H1 (cell line): Measurements from ENCODE around the gene PDX1. TPM values are rescaled to one million over a fixed set of nuclear protein-coding genes. Genes with fewer than 3 reads are reported as not detected.

Experiments
- CTCF ChIA-PET: fragments of 300-600 bp; sonication (Branson Sonifier 250); formaldehyde crosslinking; loops from one replicate; lab custom pipeline; 2021; ENCODE audit not compliant: partially characterized antibody; lab: Charles Lee
- POLR2A ChIA-PET: fragments of 300-600 bp; sonication (Branson Sonifier 250); formaldehyde crosslinking; loops from one replicate; lab custom pipeline; 2021; ENCODE audit warnings: inconsistent platforms; ENCODE audit not compliant: partially characterized antibody; lab: Charles Lee
- DNase-seq, 2 experiments: peaks; one replicate each; pipeline versions ENCODE4 v3.0.0 to v3.0.0-alpha.2; 2010 to 2022; ENCODE audit warnings: low spot score in 2 of 2, low read depth in 1 of 2, mixed read lengths in 1 of 2
- FAIRE-seq: peaks from 2 replicates; lab custom pipeline; 2011; peaks lifted over from hg19 to GRCh38; lab: Jason Lieb, UNC
- H2AFZ ChIP-seq: 2 replicates; pipeline ENCODE4 v1.8.1; 2012; ENCODE audit warnings: low read length, inconsistent platforms
- H2AK5ac ChIP-seq: 2 replicates; pipeline ENCODE4 v1.6.1; 2013; ENCODE audit warnings: low read depth, low read length
- H2BK120ac ChIP-seq: replicated peaks from 2 replicates; pipeline ENCODE3; 2013; ENCODE audit warnings: low read depth, low read length, inconsistent platforms
- H2BK12ac ChIP-seq: 2 replicates; pipeline ENCODE4 v1.6.1; 2013; ENCODE audit warnings: low read depth, low read length
- H2BK15ac ChIP-seq: 2 replicates; pipeline ENCODE4 v1.6.1; 2013; ENCODE audit warnings: low read length
- H2BK20ac ChIP-seq: 2 replicates; pipeline ENCODE4 v1.6.1; 2013; ENCODE audit warnings: low read length
- H2BK5ac ChIP-seq: 2 replicates; pipeline ENCODE4 v1.6.1; 2013; ENCODE audit warnings: low read depth, low read length
- H3K14ac ChIP-seq: 2 replicates; pipeline ENCODE4 v1.6.1; 2013; ENCODE audit warnings: inconsistent platforms; ENCODE audit not compliant: insufficient read length
- H3K18ac ChIP-seq: 2 replicates; pipeline ENCODE4 v1.6.1; 2013; ENCODE audit warnings: low read length; ENCODE audit errors: extremely low read depth
- H3K23ac ChIP-seq: 2 replicates; pipeline ENCODE4 v1.6.1; 2013; ENCODE audit warnings: inconsistent platforms; ENCODE audit not compliant: insufficient read length
- H3K23me2 ChIP-seq: 2 replicates; pipeline ENCODE4 v1.6.1; 2013; ENCODE audit warnings: low read depth, low read length
- H3K27ac ChIP-seq: 2 replicates; pipeline ENCODE4 v1.6.1; 2011; ENCODE audit warnings: low read depth, low read length, inconsistent platforms
- H3K27me3 ChIP-seq, 4 experiments: replicated peaks in 1 of 4; 1 replicate in 1 of 4; 2 replicates in 3 of 4; pipeline versions ENCODE4 v1.6.1 to v1.8.1; 2011 to 2013; ENCODE audit warnings: low read length in 3 of 4, mild to moderate bottlenecking in 3 of 4, inconsistent platforms in 2 of 4, mixed read lengths in 2 of 4, moderate library complexity in 1 of 4; ENCODE audit not compliant: control insufficient read depth in 3 of 4, insufficient read depth in 3 of 4; ENCODE audit errors: extremely low read depth in 1 of 4
- H3K36me3 ChIP-seq, 4 experiments: 2 replicates each; pipeline versions ENCODE4 v1.6.1 to v1.8.1; 2011 to 2013; ENCODE audit warnings: mild to moderate bottlenecking in 4 of 4, low read length in 3 of 4, moderate library complexity in 2 of 4, control low read depth in 1 of 4, inconsistent platforms in 1 of 4; ENCODE audit not compliant: insufficient read depth in 4 of 4, control insufficient read depth in 2 of 4
- H3K4ac ChIP-seq: replicated peaks from 2 replicates; pipeline ENCODE3; 2013; ENCODE audit warnings: low read length, low read depth, mixed read lengths, inconsistent platforms; ENCODE audit not compliant: insufficient read length
- H3K4me1 ChIP-seq, 4 experiments: replicated peaks in 1 of 4; 1 replicate in 1 of 4; 2 replicates in 3 of 4; pipeline versions ENCODE4 v1.6.1 to v1.8.1; 2011 to 2013; ENCODE audit warnings: low read length in 3 of 4, inconsistent platforms in 2 of 4, mixed read lengths in 1 of 4; ENCODE audit not compliant: insufficient read depth in 4 of 4, control insufficient read depth in 3 of 4
- H3K4me2 ChIP-seq, 2 experiments: 2 replicates each; pipeline versions ENCODE4 v1.6.1 to v1.8.1; 2011 to 2013; ENCODE audit warnings: low read depth in 2 of 2, low read length in 2 of 2, control low read depth in 1 of 2, inconsistent platforms in 1 of 2, mild to moderate bottlenecking in 1 of 2; ENCODE audit not compliant: insufficient read depth in 1 of 2
- H3K4me3 ChIP-seq, 4 experiments: fragments of 200-600, 300-600 bp in 1 of 4; sonication (generic), shearing (Covaris generic), sonication (Bioruptor Twin) in 1 of 4; 2 replicates each; pipeline versions ENCODE4 v1.5.1 to v1.8.1; 2011 to 2016; ENCODE audit warnings: low read length in 4 of 4, low read depth in 3 of 4, control low read depth in 2 of 4, inconsistent platforms in 2 of 4, mild to moderate bottlenecking in 2 of 4, mixed read lengths in 1 of 4, moderate library complexity in 1 of 4; ENCODE audit not compliant: insufficient read depth in 2 of 4; ENCODE audit errors: extremely low read depth in 1 of 4
- H3K56ac ChIP-seq: replicated peaks from 2 replicates; pipeline ENCODE3; 2013; ENCODE audit warnings: low read depth, mild to moderate bottlenecking, mixed read lengths, low read length, inconsistent platforms; ENCODE audit not compliant: insufficient read length
- H3K79me1 ChIP-seq: 2 replicates; pipeline ENCODE4 v1.6.1; 2013; ENCODE audit warnings: low read depth, low read length, control low read depth
- H3K79me2 ChIP-seq, 2 experiments: 2 replicates each; pipeline versions ENCODE4 v1.6.1 to v1.8.1; 2012 to 2013; ENCODE audit warnings: low read length in 2 of 2, mild to moderate bottlenecking in 2 of 2, inconsistent platforms in 1 of 2; ENCODE audit not compliant: insufficient read depth in 2 of 2, control insufficient read depth in 1 of 2
- H3K9ac ChIP-seq, 4 experiments: replicated peaks in 1 of 4; 1 replicate in 1 of 4; 2 replicates in 3 of 4; pipeline versions ENCODE4 v1.6.1 to v1.8.1; 2011 to 2013; ENCODE audit warnings: low read depth in 3 of 4, low read length in 3 of 4, control low read depth in 2 of 4, mild to moderate bottlenecking in 2 of 4, moderate library complexity in 2 of 4, inconsistent platforms in 1 of 4; ENCODE audit errors: extremely low read depth in 1 of 4
- H3K9me3 ChIP-seq, 2 experiments: 2 replicates each; pipeline versions ENCODE4 v1.6.1 to v1.8.1; 2012 to 2013; ENCODE audit warnings: mild to moderate bottlenecking in 2 of 2, moderate library complexity in 2 of 2, control low read depth in 1 of 2, inconsistent platforms in 1 of 2, low read depth in 1 of 2, low read length in 1 of 2, mixed read lengths in 1 of 2; ENCODE audit not compliant: insufficient read depth in 2 of 2
- H4K20me1 ChIP-seq, 2 experiments: replicated peaks in 1 of 2; 2 replicates each; pipeline versions ENCODE3 to v1.8.1; 2011 to 2013; ENCODE audit warnings: inconsistent platforms in 2 of 2, low read length in 2 of 2, mild to moderate bottlenecking in 1 of 2; ENCODE audit not compliant: insufficient read depth in 2 of 2, control insufficient read depth in 1 of 2
- H4K5ac ChIP-seq: 2 replicates; pipeline ENCODE4 v1.6.1; 2013; ENCODE audit warnings: low read length, low read depth, mixed read lengths, inconsistent platforms; ENCODE audit not compliant: insufficient read length
- H4K8ac ChIP-seq: 2 replicates; pipeline ENCODE4 v1.8.0; 2013; ENCODE audit warnings: mild to moderate bottlenecking, moderate library complexity, low read length, inconsistent platforms; ENCODE audit not compliant: insufficient read depth; ENCODE audit errors: extremely low read depth
- H4K91ac ChIP-seq: replicated peaks from 2 replicates; pipeline ENCODE3; 2013; ENCODE audit warnings: low read length, mixed read lengths, inconsistent platforms; ENCODE audit not compliant: insufficient read length
- ASH2L ChIP-seq: fragments of 200-600, 300-600 bp; sonication (generic); IDR thresholded peaks from one replicate; pipeline ENCODE4 v1.7.1; 2017; ENCODE audit warnings: low read length
- EGR1 ChIP-seq: IDR thresholded peaks from 2 replicates; pipeline ENCODE4 v1.6.1; 2011; ENCODE audit warnings: low read depth, low read length, borderline replicate concordance
- EZH2 ChIP-seq: fragments of 200-600 bp; sonication (generic); IDR thresholded peaks from 2 replicates; pipeline ENCODE4 v1.7.1; 2012; ENCODE audit warnings: low read depth, mild to moderate bottlenecking, moderate library complexity, low read length, inconsistent platforms; ENCODE audit not compliant: severe bottlenecking
- HDAC2 ChIP-seq, 2 experiments: fragments of 300-600 bp in 1 of 2; sonication (generic) in 1 of 2; IDR thresholded peaks; 2 replicates each; pipeline ENCODE4 v1.6.1; 2011 to 2012; ENCODE audit warnings: low read depth in 2 of 2, low read length in 2 of 2, mild to moderate bottlenecking in 2 of 2, moderate library complexity in 2 of 2, borderline replicate concordance in 1 of 2, inconsistent platforms in 1 of 2
- MAFK ChIP-seq: IDR thresholded peaks from 2 replicates; pipeline ENCODE4 v1.6.1; 2012; ENCODE audit warnings: low read depth, mild to moderate bottlenecking, improper control_type of control experiment, low read length
- SIN3A ChIP-seq, 2 experiments: IDR thresholded peaks in 1 of 2; conservative IDR thresholded peaks in 1 of 2; 2 replicates each; pipeline ENCODE4 v1.6.1; 2011 to 2012; ENCODE audit warnings: low read length in 2 of 2, improper control_type of control experiment in 1 of 2, low read depth in 1 of 2, mild to moderate bottlenecking in 1 of 2
- SP1 ChIP-seq: IDR thresholded peaks from 2 replicates; pipeline ENCODE4 v1.6.1; 2011; ENCODE audit warnings: low read depth, low read length
- TCF12 ChIP-seq: IDR thresholded peaks from 2 replicates; pipeline ENCODE4 v1.6.1; 2011; ENCODE audit warnings: low read depth, mild to moderate bottlenecking, low read length
- TEAD4 ChIP-seq: IDR thresholded peaks from 2 replicates; pipeline ENCODE4 v1.6.1; 2012; ENCODE audit warnings: low read depth, low read length, inconsistent platforms, mixed read lengths
- ZNF274 ChIP-seq: IDR thresholded peaks from 2 replicates; pipeline ENCODE4 v1.7.0; 2012; ENCODE audit warnings: low read length, borderline replicate concordance; ENCODE audit errors: extremely low read depth
- WGBS, 2 experiments: shearing (Covaris generic) in 1 of 2; methylation state at CpG; one replicate each; pipeline versions ENCODE4 v1.1.6 to v1.1.7; 2013 to 2015; ENCODE audit warnings: low lambda C conversion rate in 2 of 2, mixed read lengths in 2 of 2, inconsistent platforms in 1 of 2, low coverage in 1 of 2, missing lambda C conversion rate in 1 of 2; ENCODE audit not compliant: insufficient replicate concordance in 2 of 2, insufficient coverage in 1 of 2, insufficient read length in 1 of 2; ENCODE audit errors: extremely low coverage in 1 of 2, missing lambda C conversion rate in 1 of 2; 5-methylcytosine and 5-hydroxymethylcytosine counted together
- polyA plus RNA-seq, 7 experiments: library from polyadenylated mRNA; depleted of rRNA in 3 of 7; stranded (reverse) in 5 of 7; unstranded in 2 of 7; fragments of >200 nt in 5 of 7; fragments of 200-250 nt in 2 of 7; gene quantifications; 1 replicate in 5 of 7; 2 replicates in 1 of 7; 4 replicates in 1 of 7; pipeline versions ENCODE4 v1.2.1 to v1.2.3, GENCODE V29; 2011 to 2013; ENCODE audit warnings: missing spikeins in 2 of 7, mixed read lengths in 2 of 7
- total RNA-seq: library from RNA; stranded (reverse); fragmentation: NEBNext Ultra II Directional; extraction: Animal tissue kit (Norgen Biotek cat#: 25700); gene quantifications from 2 replicates; pipeline ENCODE4 v1.2.1, GENCODE V29; 2021

PDX1 gene
- total and polyA plus RNA-seq, 2 of the 8 experiments (the other 6 are each of a cell fraction or from before 2014, with no cell fraction given), result not detected

GRCh38 chr13:27961227-27962085 is 41.7 kb downstream of the PDX1 start:
- Histone ChIP-seq H4K91ac (no peak overlapping the region), H4K8ac (no peak overlapping the region), H3K27ac (no peak overlapping the region), H4K5ac (no peak overlapping the region), H3K56ac (no peak overlapping the region), H3K79me1 (no peaks in the 10 kb centered on the region), H3K9ac (no peak overlapping the region), H4K20me1 (peaks cover 24 to 36% of the 10 kb centered on the region in 2 experiments), H2BK15ac (no peak overlapping the region), H2BK12ac (0 out of 2 replicates have a peak overlapping the region, but pooled peaks have one; percentile 9), H3K14ac (no peak overlapping the region), H3K4me2 (peak overlapping the region; percentile 10 to 66), H3K9me3 (no peaks in the 10 kb centered on the region; a peak in 1 of 4 replicates), H3K18ac (no peak overlapping the region; the same call in 1 of the 2 replicates), H2BK20ac (no peak overlapping the region), H3K4ac (no peak overlapping the region), H2BK120ac (no peak overlapping the region), H3K4me1 (peaks cover 10 to 26% (median 15%) of the 10 kb centered on the region in 4 experiments; a peak in 6 of 7 replicates), H3K27me3 (peaks cover 91 to 100% (median 97%) of the 10 kb centered on the region in 4 experiments), H3K36me3 (no peaks in the 10 kb centered on the region; a peak in 1 of 8 replicates), H2AFZ (no peak overlapping the region), H2BK5ac (no peak overlapping the region), H2AK5ac (no peak overlapping the region), H3K79me2 (no peaks in the 10 kb centered on the region), H3K4me3 (peak overlapping the region in 3 of 4 experiments; percentile 11 to 49 (median 26); a peak in 4 of 8 replicates), H3K23me2 (peaks cover 4% of the 10 kb centered on the region; the same call in 1 of the 2 replicates), H3K23ac (no peak overlapping the region)
- CTCF ChIA-PET, result interaction anchor here (0.8 to 19.7 kb wide), 17 partner anchors 7 to 599 kb away, joined by 3 to 283 read pairs (median 4); partner anchors contain the start of genes CDX2, PDX1 and URAD
- 2% methylated on average over 25 of the region's 25 CpGs; no CpG with 5 or more reads in 1 of the 2 experiments for WGBS, 2 experiments
- FAIRE-seq (no peak), DNase-seq (no peak)
- POLR2A ChIA-PET, result interaction anchor here (1.2 to 2.8 kb wide), 4 partner anchors 8 to 135 kb away, joined by 3 to 16 read pairs (median 5); partner anchors contain the start of gene CDX2
- TF ChIP-seq EGR1 (peak; percentile 32; the same call in 1 of the 2 replicates), ZNF274 (no peak), HDAC2 (IDR thresholded peaks at IDR 0.05; ENCODE audit: borderline replicate concordance in 1 of 2, low read depth in 2 of 2, low read length in 2 of 2) (peak in 1 of 2 experiments; percentile 69; a peak in 1 of 4 replicates), EZH2 (peak; percentile 67), MAFK (no peak), TCF12 (peak; percentile 97), SIN3A (conservative IDR thresholded peaks at IDR 0.05 in 1 of 2, IDR thresholded peaks at IDR 0.05 in 1 of 2; ENCODE audit: low read depth in 1 of 2, low read length in 2 of 2) (0 out of 4 replicates have a peak, but pooled peaks of 1 of the 2 experiments have one; percentile 21), SP1 (peak; percentile 88), ASH2L (peak; percentile 41), TEAD4 (peak; percentile 92)
